HepG2 (cell line): ENCODE data around the gene MED13. TPM values are rescaled to one million over a fixed set of nuclear protein-coding genes. Genes with fewer than 3 reads are reported as not detected.
A peak's percentile ranks its signal among the peaks of the same experiment; 100 is the strongest.

Source experiments
- CCAR2 ChIP-seq: fragments of 200-400 bp; formaldehyde crosslinking; optimal IDR thresholded peaks from 2 replicates; pipeline ENCODE3; 2018; ENCODE audit warnings: low read depth, mild to moderate bottlenecking, low read length, moderate library complexity
- ELF3 ChIP-seq: IDR thresholded peaks from 2 replicates; pipeline ENCODE4 v1.6.1; 2016; ENCODE audit warnings: missing genetic modification reagents, missing compliant biosample characterization
- HHEX ChIP-seq: IDR thresholded peaks from 2 replicates; pipeline ENCODE4 v1.6.1; 2016; ENCODE audit warnings: control low read depth
- HNF4A ChIP-seq: sonication (generic); formaldehyde crosslinking; IDR thresholded peaks from 2 replicates; pipeline ENCODE4 v1.4.0; 2020; ENCODE audit warnings: missing genetic modification reagents
- JUNB ChIP-seq: sonication (generic); formaldehyde crosslinking; IDR thresholded peaks from 2 replicates; pipeline ENCODE4 v1.8.0; 2022; ENCODE audit warnings: missing genetic modification reagents, mild to moderate bottlenecking, borderline replicate concordance
- MIER3 ChIP-seq: IDR thresholded peaks from 2 replicates; pipeline ENCODE4 v1.6.1; 2016; ENCODE audit warnings: missing compliant biosample characterization, borderline replicate concordance
- MZF1 ChIP-seq: sonication (generic); formaldehyde crosslinking; IDR thresholded peaks from 2 replicates; pipeline ENCODE4 v1.8.1; 2023; ENCODE audit warnings: mild to moderate bottlenecking, missing genetic modification reagents, borderline replicate concordance
- PAF1 ChIP-seq: IDR thresholded peaks from 2 replicates; pipeline ENCODE4 v1.6.1; 2016; ENCODE audit warnings: missing genetic modification reagents, missing compliant biosample characterization
- RFX3 ChIP-seq: IDR thresholded peaks from 2 replicates; pipeline ENCODE4 v1.6.1; 2016; ENCODE audit warnings: missing biosample characterization, missing genetic modification reagents
- SOX13 ChIP-seq, 3 experiments: fragments of 450-650 bp in 1 of 3; sonication (generic) in 1 of 3; formaldehyde crosslinking in 1 of 3; IDR thresholded peaks in 2 of 3; conservative IDR thresholded peaks in 1 of 3; 2 replicates each; pipeline versions ENCODE4 v1.5.0 to v1.6.1; 2016 to 2020; ENCODE audit warnings: antibody characterized with exemption in 1 of 3, mild to moderate bottlenecking in 1 of 3, missing compliant biosample characterization in 1 of 3, missing genetic modification reagents in 1 of 3, moderate library complexity in 1 of 3
- SUZ12 ChIP-seq: fragments of 150-350 bp; IDR thresholded peaks from 2 replicates; pipeline ENCODE4 v1.6.1; 2014; ENCODE audit warnings: low read depth, low read length
- ZBTB39 ChIP-seq: sonication (generic); formaldehyde crosslinking; IDR thresholded peaks from 2 replicates; pipeline ENCODE4 v1.5.0; 2020; ENCODE audit warnings: missing genetic modification reagents
- ZMYM3 ChIP-seq: sonication (generic); formaldehyde crosslinking; IDR thresholded peaks from 2 replicates; pipeline ENCODE4 v1.5.1; 2020; ENCODE audit warnings: mild to moderate bottlenecking, missing genetic modification reagents
- ZNF225 ChIP-seq: sonication (generic); formaldehyde crosslinking; IDR thresholded peaks from 2 replicates; pipeline ENCODE4 v1.4.0; 2020; ENCODE audit warnings: mild to moderate bottlenecking, missing genetic modification reagents
- ZNF383 ChIP-seq: sonication (generic); formaldehyde crosslinking; IDR thresholded peaks from 2 replicates; pipeline ENCODE4 v1.4.0; 2020; ENCODE audit warnings: missing genetic modification reagents, mild to moderate bottlenecking, borderline replicate concordance
- ZNF468 ChIP-seq: sonication (generic); formaldehyde crosslinking; IDR thresholded peaks from 2 replicates; pipeline ENCODE4 v1.8.0; 2022; ENCODE audit warnings: mild to moderate bottlenecking, moderate library complexity, missing genetic modification reagents
- ZNF660 ChIP-seq: sonication (generic); formaldehyde crosslinking; IDR thresholded peaks from 2 replicates; pipeline ENCODE4 v1.5.1; 2020; ENCODE audit warnings: mild to moderate bottlenecking, low read depth, missing genetic modification reagents, borderline replicate concordance
- ZNF691 ChIP-seq: sonication (generic); formaldehyde crosslinking; IDR thresholded peaks from 2 replicates; pipeline ENCODE4 v1.4.0; 2020; ENCODE audit warnings: missing genetic modification reagents, low read depth, mild to moderate bottlenecking, borderline replicate concordance
- ZZZ3 ChIP-seq: sonication (generic); formaldehyde crosslinking; IDR thresholded peaks from 2 replicates; pipeline ENCODE4 v1.4.0; 2020; ENCODE audit warnings: missing genetic modification reagents, mild to moderate bottlenecking, borderline replicate concordance
- polyA plus RNA-seq, 8 experiments: library from polyadenylated mRNA; depleted of rRNA in 3 of 8; stranded (reverse) in 7 of 8; unstranded in 1 of 8; fragments of >200 nt; fragmentation: Illumina TruSeq in 4 of 8; extraction: Trizol in 4 of 8; gene quantifications; 2 replicates each; pipeline versions ENCODE4 v1.2.1 to v1.2.3, GENCODE V29; 2011 to 2016; ENCODE audit warnings: low read depth in 4 of 8, missing spikeins in 1 of 8, mixed read lengths in 1 of 8; ENCODE audit not compliant: insufficient read depth in 1 of 8
- total RNA-seq, 5 experiments: library from RNA; depleted of rRNA; stranded (reverse); fragments of >200 nt; fragmentation: Illumina TruSeq; extraction: Trizol; gene quantifications; 2 replicates each; pipeline ENCODE4 v1.2.3, GENCODE V29; 2016; ENCODE audit warnings: low read depth in 1 of 5
- TF ChIP-seq, protein P1 (sequence below): sonication (generic); formaldehyde crosslinking; IDR thresholded peaks from 2 replicates; pipeline ENCODE4 v1.4.0; 2020; ENCODE audit warnings: missing genetic modification reagents
- TF ChIP-seq, protein P2 (sequence below): sonication (generic); formaldehyde crosslinking; IDR thresholded peaks from 2 replicates; pipeline ENCODE4 v1.5.1; 2020; ENCODE audit warnings: mild to moderate bottlenecking, missing genetic modification reagents

The MED13 gene
- total and polyA plus RNA-seq, 2 of the 13 experiments (the other 11 are each of a cell fraction or from before 2014, with no cell fraction given): 27.4 to 69.1 TPM

DNA sequence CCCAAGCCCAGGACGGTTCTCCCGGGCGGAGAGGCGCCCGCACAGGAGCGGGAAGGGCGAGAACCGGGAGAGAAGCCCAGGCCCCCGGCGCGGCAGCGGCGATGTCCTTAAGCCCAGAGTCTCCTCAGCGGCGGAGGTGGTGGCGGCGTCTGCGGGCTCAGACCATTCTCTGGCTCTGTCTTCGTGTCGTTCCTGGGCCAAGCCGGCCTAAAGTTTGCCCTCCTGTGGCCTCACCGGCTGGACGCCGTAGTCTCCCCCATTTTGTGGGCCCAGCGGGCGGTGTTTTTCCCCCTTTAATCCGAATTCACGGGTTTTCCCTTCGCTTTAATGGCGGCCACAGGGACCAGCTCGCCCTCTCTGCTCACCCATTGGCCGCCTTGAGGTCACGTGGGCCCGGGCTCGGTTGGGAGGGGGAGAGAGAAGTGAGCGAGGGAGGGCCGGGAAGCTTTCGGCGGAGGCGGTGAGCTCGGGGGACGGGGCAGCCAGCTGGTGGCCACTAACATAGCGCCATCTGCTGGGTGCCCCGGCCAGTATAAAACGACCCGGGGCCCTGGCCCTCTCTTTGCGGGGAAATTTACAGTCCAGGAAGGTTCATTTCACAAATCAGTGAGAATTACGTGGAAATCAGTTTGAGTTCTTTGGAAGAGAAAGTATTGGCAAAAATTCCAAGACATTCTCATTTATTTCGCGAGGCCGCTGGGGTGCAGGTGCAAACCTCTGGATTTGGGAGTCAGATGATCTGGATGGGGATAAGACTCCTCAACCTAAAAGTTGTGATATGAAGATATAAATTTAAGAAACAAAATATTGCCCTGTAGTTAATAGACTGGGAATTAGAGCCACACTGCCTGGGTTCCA is 762 bp upstream of the MED13 start (continued):
- TF ChIP-seq, protein P1, sequence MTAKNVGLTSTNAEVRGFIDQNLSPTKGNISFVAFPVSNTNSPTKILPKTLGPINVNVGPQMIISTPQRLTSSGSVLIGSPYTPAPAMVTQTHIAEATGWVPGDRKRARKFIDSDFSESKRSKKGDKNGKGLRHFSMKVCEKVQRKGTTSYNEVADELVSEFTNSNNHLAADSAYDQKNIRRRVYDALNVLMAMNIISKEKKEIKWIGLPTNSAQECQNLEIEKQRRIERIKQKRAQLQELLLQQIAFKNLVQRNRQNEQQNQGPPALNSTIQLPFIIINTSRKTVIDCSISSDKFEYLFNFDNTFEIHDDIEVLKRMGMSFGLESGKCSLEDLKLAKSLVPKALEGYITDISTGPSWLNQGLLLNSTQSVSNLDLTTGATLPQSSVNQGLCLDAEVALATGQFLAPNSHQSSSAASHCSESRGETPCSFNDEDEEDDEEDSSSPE: peak; percentile 62
- TF ChIP-seq CCAR2 (no peak), SUZ12 (no peak), RFX3 (CRISPR knock-in tag) (no peak), ZNF468 (no peak), PAF1 (CRISPR knock-in tag) (no peak), ZNF660 (CRISPR knock-in tag) (no peak; the same call in 1 of the 2 replicates), MIER3 (CRISPR knock-in tag) (peak; percentile 69; the same call in 1 of the 2 replicates), MZF1 (CRISPR knock-in tag) (no peak), ZZZ3 (CRISPR knock-in tag) (0 out of 2 replicates have a peak, but pooled peaks have one; percentile 65), HNF4A (CRISPR knock-in tag) (0 out of 2 replicates have a peak, but pooled peaks have one; percentile 2), ZNF691 (CRISPR knock-in tag) (peak; percentile 79), HHEX (CRISPR knock-in tag) (no peak), JUNB (CRISPR knock-in tag) (no peak; the same call in 1 of the 2 replicates), SOX13 (IDR thresholded peaks at IDR 0.05) (0 out of 2 replicates have a peak, but pooled peaks have one; percentile 27), SOX13 (CRISPR knock-in tag; conservative IDR thresholded peaks at IDR 0.05 in 1 of 2, IDR thresholded peaks at IDR 0.05 in 1 of 2) (peak in 1 of 2 experiments; percentile 44; a peak in 1 of 4 replicates), ZNF225 (no peak), ELF3 (CRISPR knock-in tag) (peak; percentile 61; the same call in 1 of the 2 replicates), ZMYM3 (CRISPR knock-in tag) (peak; percentile 20; the same call in 1 of the 2 replicates), ZNF383 (no peak), ZBTB39 (no peak)
- TF ChIP-seq, protein P2, sequence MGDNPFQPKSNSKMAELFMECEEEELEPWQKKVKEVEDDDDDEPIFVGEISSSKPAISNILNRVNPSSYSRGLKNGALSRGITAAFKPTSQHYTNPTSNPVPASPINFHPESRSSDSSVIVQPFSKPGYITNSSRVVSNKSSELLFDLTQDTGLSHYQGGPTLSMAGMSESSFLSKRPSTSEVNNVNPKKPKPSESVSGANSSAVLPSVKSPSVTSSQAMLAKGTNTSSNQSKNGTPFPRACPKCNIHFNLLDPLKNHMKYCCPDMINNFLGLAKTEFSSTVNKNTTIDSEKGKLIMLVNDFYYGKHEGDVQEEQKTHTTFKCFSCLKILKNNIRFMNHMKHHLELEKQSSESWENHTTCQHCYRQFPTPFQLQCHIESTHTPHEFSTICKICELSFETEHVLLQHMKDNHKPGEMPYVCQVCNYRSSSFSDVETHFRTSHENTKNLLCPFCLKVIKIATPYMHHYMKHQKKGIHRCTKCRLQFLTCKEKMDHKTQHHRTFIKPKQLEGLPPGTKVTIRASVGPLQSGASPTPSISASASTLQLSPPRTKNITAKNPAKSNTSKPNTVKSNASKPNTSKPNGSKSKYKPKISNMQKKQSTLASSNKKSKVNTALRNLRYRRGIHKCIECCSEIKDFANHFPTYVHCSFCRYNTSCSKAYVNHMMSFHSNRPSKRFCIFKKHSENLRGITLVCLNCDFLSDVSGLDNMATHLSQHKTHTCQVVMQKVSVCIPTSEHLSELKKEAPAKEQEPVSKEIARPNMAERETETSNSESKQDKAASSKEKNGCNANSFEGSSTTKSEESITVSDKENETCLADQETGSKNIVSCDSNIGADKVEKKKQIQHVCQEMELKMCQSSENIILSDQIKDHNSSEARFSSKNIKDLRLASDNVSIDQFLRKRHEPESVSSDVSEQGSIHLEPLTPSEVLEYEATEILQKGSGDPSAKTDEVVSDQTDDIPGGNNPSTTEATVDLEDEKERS (CRISPR knock-in tag): peak; percentile 59; the same call in 1 of the 2 replicates
